Prostate gland (tissue), 2 donors: ENCODE data around the gene TM4SF4. TPM values are rescaled to one million over a fixed set of nuclear protein-coding genes. Genes with fewer than 3 reads are reported as not detected.

Source experiments
- DNase-seq: peaks from one replicate; pipeline ENCODE4 v3.0.0-alpha.2; 2019; ENCODE audit warnings: low spot score
- H3K27ac ChIP-seq, 2 donors: fragments of 200-600 bp; sonication (generic); 2 replicates each; pipeline ENCODE4 v1.5.1; 2017 to 2019
- H3K27me3 ChIP-seq: fragments of 200-600 bp; sonication (generic); replicated peaks from 2 replicates; pipeline ENCODE4 v1.5.1; 2019; ENCODE audit not compliant: insufficient read depth
- H3K36me3 ChIP-seq, 2 donors: fragments of 200-600 bp; sonication (generic); 1 replicate in 1 of 2; 2 replicates in 1 of 2; pipeline versions ENCODE4 v1.5.1 to v1.8.1; 2017 to 2019
- H3K4me1 ChIP-seq: fragments of 200-600 bp; sonication (generic); replicated peaks from 2 replicates; pipeline ENCODE4 v1.5.1; 2019
- H3K4me3 ChIP-seq, 2 donors: fragments of 200-600 bp; sonication (generic); 2 replicates each; pipeline ENCODE4 v1.5.1; 2017 to 2019
- H3K9me3 ChIP-seq: fragments of 200-600 bp; sonication (generic); 2 replicates; pipeline ENCODE4 v1.5.1; 2017
- POLR2A ChIP-seq: fragments of 450-650 bp; IDR thresholded peaks from one replicate; pipeline ENCODE4 v1.6.1; 2016; ENCODE audit warnings: antibody characterized with exemption, mild to moderate bottlenecking
- POLR2AphosphoS5 ChIP-seq: sonication (generic); formaldehyde crosslinking; IDR thresholded peaks from one replicate; pipeline ENCODE4 v1.6.1; 2017; ENCODE audit warnings: antibody characterized with exemption
- whole genome bisulfite sequencing: methylation state at CpG from one replicate; pipeline ENCODE4 v1.1.5; 2018; 5-methylcytosine and 5-hydroxymethylcytosine counted together
- intact Hi-C: fragments of 100-400 bp; cut with DNase I; formaldehyde crosslinking; loops from one replicate; pipeline ENCODE4 v1.14.2; 2022
- total RNA-seq, 2 donors: library from RNA; depleted of rRNA; stranded (reverse); fragments of >200 nt; gene quantifications; one replicate each; pipeline ENCODE4 v1.1.0, GENCODE V29; 2016
- TF ChIP-seq, protein P1 (sequence below), 4 experiments: fragments of 200-600 bp in 2 of 4; fragments of 450-650 bp in 2 of 4; sonication (generic) in 2 of 4; IDR thresholded peaks; 1 replicate in 3 of 4; 2 replicates in 1 of 4; pipeline ENCODE4 v1.5.1; 2016 to 2019; ENCODE audit warnings: antibody characterized with exemption in 4 of 4, mild to moderate bottlenecking in 2 of 4, moderate library complexity in 2 of 4

TM4SF4 gene
- total RNA-seq, 2 donors from 2014 or later: not detected

DNA sequence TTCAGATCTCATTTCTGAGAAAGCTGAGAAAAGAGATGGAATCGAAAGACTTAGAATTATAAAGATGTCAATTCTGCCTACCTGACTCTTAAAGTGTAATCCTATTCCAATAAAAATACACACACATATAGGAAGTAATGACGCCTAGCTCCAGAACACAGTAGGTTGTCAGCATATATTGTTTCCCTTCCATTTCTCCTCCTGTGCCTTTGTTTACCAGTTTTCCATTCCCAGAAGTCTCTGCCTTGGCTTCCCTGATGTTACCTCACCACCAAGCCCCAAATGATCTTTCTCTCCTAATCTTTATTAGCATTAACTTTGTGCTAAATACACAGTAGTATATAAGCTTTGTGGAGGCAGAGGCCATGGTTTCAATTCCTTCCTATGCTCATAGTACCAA lies 40.0 kb downstream of the TM4SF4 start:
- 70% methylated on average over 2 of the region's 2 CpGs for WGBS

DNA sequence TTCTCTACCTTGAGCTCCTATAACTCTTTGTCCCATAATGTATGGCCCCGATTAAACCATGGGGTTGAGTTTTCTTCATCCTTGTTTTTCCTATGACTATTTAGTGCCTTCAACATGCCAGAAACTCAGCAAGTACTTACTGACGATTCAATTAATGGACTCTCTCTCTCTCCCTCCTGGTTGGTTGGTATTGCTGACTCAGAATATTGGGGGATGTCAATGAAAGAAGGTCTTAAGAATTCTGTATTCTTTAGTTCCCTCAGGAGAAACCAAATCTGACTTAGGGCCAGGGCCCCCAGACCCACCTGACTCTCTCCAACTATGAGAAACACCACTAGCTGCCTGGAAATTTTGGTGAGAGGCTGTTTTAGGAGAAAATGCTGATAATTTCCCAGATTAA lies 40.8 kb downstream of the TM4SF4 start:
- TF ChIP-seq POLR2AphosphoS5 (no peak), POLR2A (no peak)
- TF ChIP-seq, protein P1, sequence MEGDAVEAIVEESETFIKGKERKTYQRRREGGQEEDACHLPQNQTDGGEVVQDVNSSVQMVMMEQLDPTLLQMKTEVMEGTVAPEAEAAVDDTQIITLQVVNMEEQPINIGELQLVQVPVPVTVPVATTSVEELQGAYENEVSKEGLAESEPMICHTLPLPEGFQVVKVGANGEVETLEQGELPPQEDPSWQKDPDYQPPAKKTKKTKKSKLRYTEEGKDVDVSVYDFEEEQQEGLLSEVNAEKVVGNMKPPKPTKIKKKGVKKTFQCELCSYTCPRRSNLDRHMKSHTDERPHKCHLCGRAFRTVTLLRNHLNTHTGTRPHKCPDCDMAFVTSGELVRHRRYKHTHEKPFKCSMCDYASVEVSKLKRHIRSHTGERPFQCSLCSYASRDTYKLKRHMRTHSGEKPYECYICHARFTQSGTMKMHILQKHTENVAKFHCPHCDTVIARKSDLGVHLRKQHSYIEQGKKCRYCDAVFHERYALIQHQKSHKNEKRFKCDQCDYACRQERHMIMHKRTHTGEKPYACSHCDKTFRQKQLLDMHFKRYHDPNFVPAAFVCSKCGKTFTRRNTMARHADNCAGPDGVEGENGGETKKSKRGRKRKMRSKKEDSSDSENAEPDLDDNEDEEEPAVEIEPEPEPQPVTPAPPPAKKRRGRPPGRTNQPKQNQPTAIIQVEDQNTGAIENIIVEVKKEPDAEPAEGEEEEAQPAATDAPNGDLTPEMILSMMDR (IDR thresholded peaks at IDR 0.05): no peak
- no peaks in the 10 kb centered on the region for H3K9me3 ChIP-seq
- H3K4me1 ChIP-seq: no peaks in the 10 kb centered on the region
- WGBS: 83% methylated on average over 2 of the region's 2 CpGs
- no peak overlapping the region for H3K4me3 ChIP-seq
- H3K36me3 ChIP-seq: no peaks in the 10 kb centered on the region
- H3K27ac ChIP-seq: no peak overlapping the region
- intact Hi-C loops: no loop called here
- H3K27me3 ChIP-seq: no peaks in the 10 kb centered on the region
- DNase-seq: no peak

More for the DNA sequence above, 40.0 kb downstream of the TM4SF4 start:
- Histone ChIP-seq H3K27me3 (no peaks in the 10 kb centered on the region), H3K4me3 (no peak overlapping the region), H3K36me3 (no peaks in the 10 kb centered on the region), H3K27ac (no peak overlapping the region), H3K4me1 (no peaks in the 10 kb centered on the region), H3K9me3 (no peaks in the 10 kb centered on the region)
- TF ChIP-seq, protein P1 (IDR thresholded peaks at IDR 0.05): no peak
- TF ChIP-seq POLR2AphosphoS5 (no peak), POLR2A (no peak)
- no peak for DNase-seq
- intact Hi-C loops: no loop called here

DNA sequence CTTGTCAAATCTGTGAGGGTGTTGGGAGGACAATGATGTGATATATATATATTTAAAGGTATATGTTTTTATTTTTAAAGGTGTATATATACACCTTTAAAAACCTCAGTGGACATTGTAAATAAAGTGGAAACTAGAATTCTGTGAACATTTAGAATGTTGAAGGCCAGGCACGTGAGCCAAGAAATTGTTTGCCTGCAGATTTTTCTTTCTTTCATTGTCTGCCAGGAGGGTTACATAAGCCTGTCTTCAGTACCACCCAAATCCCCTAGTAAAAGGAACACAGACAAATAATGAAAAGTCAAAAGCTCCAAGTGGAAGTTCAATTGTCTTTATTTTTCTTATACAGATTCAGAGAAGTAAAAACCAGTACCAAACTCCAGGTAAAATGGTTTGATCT lies 42.4 kb downstream of the TM4SF4 start:
- TF ChIP-seq POLR2A (no peak), POLR2AphosphoS5 (no peak)
- TF ChIP-seq, protein P1 (IDR thresholded peaks at IDR 0.05): no peak
- WGBS: 15% methylated on average over 1 of the region's 1 CpG
- Histone ChIP-seq H3K27ac (no peak overlapping the region), H3K36me3 (no peaks in the 10 kb centered on the region), H3K27me3 (no peaks in the 10 kb centered on the region), H3K4me1 (no peaks in the 10 kb centered on the region), H3K4me3 (no peak overlapping the region), H3K9me3 (no peaks in the 10 kb centered on the region)
- intact Hi-C loops: no loop called here
- no peak for DNase-seq

DNA sequence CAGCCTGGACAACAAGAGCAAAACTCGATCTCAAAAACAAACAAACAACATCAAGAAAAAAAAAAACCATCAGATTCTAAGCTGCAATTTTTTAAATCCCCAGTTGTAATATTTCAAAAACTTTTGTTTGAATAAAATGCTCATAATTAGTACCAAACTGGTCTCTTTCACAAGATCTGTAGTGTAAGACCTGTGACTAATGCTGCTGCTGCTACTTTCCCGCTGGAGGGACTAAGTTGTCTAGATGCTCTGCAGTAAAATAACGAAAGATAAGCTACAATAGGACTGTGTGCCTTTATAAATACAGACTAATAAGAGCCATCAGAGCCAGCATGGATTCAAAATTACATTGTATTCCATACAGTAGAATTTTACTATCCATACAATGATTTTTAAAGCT lies 45.4 kb downstream of the TM4SF4 start:
- Histone ChIP-seq H3K9me3 (no peaks in the 10 kb centered on the region), H3K27ac (no peak overlapping the region), H3K36me3 (no peaks in the 10 kb centered on the region), H3K4me1 (no peaks in the 10 kb centered on the region), H3K4me3 (no peak overlapping the region), H3K27me3 (no peaks in the 10 kb centered on the region)
- intact Hi-C loops: no loop called here
- WGBS: 85% methylated on average over 3 of the region's 3 CpGs
- TF ChIP-seq, protein P1 (IDR thresholded peaks at IDR 0.05): no peak
- TF ChIP-seq POLR2A (no peak), POLR2AphosphoS5 (no peak)
- no peak for DNase-seq

DNA sequence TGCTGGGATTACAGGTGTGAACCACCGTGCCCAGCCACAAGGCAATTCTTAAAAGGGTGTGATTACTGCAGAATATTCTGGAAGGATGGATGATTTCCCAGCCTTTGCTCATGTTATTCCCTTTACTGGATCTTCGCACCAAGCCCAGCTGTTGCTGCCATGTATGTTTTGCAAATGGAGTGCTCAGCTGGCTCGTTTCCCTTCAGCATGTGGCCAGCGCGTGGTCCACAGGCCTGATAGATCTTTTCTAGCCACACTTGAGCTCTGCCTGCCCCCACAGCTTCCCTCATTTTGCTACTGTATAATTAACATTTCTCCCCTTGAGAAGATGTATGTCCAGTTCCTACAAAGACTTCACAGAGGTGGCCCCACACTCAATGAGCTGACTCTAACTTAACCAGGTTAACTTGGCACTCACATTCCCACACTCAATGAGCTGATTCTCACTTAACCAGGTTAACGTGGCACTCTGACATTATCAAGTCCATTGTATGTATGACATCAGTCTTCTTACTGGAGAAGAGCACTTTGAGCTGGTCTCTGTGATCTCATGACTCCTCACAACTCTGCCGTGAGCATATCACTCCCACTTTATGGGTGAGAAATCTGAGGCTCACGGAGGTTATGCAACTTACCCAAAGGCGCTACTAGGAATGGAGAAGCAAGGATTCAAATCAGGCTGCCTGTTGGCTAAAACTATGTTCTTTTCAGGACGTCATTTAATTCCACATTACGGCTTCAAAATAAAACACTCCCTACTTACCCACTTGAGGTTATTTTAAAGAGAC lies 49.2 kb downstream of the TM4SF4 start:
- Histone ChIP-seq H3K27me3 (no peaks in the 10 kb centered on the region), H3K27ac (no peak overlapping the region), H3K9me3 (no peaks in the 10 kb centered on the region), H3K4me3 (no peak overlapping the region), H3K36me3 (no peaks in the 10 kb centered on the region), H3K4me1 (no peaks in the 10 kb centered on the region)
- DNase-seq: no peak
- intact Hi-C loops: no loop called here
- WGBS: 87% methylated on average over 11 of the region's 11 CpGs
- TF ChIP-seq POLR2AphosphoS5: no peak
- TF ChIP-seq POLR2A: no peak
